ENCODE measurements around the gene VPS18. TPM values are rescaled to one million over a fixed set of nuclear protein-coding genes. Genes with fewer than 3 reads are reported as not detected.

Gene VPS18, protein sequence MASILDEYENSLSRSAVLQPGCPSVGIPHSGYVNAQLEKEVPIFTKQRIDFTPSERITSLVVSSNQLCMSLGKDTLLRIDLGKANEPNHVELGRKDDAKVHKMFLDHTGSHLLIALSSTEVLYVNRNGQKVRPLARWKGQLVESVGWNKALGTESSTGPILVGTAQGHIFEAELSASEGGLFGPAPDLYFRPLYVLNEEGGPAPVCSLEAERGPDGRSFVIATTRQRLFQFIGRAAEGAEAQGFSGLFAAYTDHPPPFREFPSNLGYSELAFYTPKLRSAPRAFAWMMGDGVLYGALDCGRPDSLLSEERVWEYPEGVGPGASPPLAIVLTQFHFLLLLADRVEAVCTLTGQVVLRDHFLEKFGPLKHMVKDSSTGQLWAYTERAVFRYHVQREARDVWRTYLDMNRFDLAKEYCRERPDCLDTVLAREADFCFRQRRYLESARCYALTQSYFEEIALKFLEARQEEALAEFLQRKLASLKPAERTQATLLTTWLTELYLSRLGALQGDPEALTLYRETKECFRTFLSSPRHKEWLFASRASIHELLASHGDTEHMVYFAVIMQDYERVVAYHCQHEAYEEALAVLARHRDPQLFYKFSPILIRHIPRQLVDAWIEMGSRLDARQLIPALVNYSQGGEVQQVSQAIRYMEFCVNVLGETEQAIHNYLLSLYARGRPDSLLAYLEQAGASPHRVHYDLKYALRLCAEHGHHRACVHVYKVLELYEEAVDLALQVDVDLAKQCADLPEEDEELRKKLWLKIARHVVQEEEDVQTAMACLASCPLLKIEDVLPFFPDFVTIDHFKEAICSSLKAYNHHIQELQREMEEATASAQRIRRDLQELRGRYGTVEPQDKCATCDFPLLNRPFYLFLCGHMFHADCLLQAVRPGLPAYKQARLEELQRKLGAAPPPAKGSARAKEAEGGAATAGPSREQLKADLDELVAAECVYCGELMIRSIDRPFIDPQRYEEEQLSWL
- total RNA-seq = 36.3 and 57.3 TPM in 2 replicates

DNA sequence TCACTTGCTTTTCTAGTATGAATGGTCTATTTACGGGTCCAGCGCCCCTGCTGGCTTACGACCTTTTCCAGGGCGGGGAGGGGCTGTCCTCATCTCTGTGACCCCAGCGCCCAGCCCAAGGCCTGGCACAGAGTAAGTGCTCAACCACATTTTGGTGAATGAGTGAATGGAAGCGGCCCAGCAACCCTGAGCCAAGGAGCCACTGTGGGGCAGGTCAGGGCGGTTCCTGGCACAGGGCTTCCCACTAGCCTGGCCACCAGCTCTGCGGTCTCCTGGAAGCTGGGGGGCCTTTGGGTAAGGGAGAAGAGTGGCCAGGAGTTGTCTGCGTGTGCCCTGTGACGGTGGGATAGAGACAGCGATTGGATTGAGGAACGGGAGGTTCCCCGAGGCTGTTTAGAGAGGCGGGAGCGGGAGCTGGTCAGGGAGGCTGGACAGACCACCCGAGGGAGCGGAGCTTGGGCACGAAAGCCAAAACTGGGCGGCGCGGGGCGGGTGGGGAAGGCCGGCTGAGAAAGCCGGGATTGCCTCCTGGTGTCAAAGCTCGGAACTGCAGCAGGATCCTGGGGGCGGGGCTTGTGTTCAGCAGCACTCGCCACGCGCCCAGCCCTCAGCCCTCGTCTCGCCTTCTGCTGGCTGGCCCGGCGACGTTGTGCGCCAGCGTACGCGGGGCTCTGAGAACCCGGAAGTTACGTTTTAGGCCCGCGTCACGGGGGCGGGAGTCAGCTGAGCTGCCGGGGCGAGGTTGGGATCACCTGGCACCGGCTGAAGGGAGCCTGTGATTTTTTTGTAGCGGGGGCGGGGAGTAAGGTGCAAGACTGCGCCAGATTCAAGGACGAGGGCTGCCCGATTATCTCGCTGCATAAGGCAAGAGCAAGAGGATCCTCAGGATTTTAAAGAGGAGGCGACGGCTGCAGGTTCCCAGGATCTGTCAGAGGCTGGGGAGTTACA, at the start of gene VPS18:
Gene VPS18, plus strand, starts transcription at position 718 of the 948 bp plus-strand sequence. CDS start 319 bp downstream, outside the sequence.

DNA sequence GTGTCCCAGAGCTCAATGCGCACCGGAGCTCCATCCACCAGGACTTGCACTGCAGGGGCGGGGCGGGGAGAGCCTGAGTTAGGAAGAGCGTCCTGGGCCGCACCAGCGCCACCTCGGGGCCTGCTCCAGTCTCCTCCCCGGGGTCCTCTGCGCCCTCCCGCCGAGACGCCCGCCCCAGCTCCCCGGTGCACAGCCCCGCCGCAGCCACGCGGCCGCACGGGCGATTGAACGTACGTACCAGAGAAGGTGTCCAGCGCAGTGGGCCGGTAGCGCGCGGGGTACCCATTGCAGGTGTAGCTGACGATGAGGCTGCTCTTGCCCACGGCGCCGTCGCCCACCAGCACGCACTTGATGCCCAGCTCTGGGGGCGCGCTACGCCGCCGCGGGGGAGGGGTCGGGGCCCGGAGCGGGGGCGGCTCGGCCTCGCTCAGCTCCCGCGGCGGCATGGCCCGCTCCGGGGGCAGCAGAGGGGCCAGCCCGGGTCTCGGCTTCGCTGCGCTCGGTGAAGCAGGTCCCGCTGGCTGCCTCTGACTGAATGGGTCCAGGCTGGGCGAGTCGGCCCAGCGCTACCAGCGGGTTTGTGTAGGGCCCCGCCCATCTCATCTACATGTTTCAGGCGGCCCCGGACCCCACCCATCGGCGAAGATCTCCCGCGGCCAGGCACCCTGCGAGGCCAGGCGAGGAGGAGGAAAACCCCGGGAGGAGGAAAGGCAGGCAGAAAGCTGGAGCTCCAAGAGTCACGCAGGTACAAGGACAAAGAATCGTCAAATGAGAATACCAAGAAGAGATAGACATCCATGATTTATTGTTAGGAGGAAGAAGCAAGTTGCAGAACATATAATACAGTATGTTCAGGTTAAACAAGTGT, 20.3 kb upstream of the VPS18 start, which contains the start of gene RHOV:
Gene RHOV, minus strand, starts transcription at position 541 of the 868 bp plus-strand sequence. Its CDS starts 95 bp downstream, at position 446.

DNA sequence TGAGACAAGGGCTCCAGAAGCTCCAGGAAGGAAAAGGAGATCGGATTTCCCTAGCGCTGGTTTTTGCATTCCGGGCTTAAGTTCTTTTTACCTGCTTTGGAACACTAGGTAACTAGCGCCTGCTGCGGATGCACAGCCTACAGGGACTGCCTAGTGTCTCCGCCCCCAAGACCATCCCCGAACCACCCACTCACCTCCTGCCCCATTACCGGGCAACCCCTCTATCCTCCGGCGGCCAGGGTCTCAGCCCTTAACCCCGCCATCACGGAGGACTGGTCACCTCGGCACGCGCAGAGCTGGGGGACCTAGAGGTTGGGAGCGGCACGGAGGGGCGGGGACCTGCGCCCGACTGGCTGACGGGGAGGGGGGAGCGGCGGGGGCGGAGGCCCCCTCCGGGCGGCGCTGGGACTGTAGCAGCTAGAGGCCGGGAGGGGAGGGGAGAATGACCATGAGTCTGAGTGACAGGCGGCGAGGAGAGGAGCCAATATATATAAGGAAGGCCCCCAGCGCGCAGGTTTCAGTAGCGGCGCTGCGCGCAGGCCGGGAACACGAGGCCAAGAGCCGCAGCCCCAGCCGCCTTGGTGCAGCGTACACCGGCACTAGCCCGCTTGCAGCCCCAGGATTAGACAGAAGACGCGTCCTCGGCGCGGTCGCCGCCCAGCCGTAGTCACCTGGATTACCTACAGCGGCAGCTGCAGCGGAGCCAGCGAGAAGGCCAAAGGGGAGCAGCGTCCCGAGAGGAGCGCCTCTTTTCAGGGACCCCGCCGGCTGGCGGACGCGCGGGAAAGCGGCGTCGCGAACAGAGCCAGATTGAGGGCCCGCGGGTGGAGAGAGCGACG, 34.8 kb downstream of the VPS18 start, which contains the start of gene DLL4:
Gene DLL4, plus strand, starts transcription at position 520 of the 839 bp plus-strand sequence. CDS start 329 bp downstream, outside the sequence.

DNA sequence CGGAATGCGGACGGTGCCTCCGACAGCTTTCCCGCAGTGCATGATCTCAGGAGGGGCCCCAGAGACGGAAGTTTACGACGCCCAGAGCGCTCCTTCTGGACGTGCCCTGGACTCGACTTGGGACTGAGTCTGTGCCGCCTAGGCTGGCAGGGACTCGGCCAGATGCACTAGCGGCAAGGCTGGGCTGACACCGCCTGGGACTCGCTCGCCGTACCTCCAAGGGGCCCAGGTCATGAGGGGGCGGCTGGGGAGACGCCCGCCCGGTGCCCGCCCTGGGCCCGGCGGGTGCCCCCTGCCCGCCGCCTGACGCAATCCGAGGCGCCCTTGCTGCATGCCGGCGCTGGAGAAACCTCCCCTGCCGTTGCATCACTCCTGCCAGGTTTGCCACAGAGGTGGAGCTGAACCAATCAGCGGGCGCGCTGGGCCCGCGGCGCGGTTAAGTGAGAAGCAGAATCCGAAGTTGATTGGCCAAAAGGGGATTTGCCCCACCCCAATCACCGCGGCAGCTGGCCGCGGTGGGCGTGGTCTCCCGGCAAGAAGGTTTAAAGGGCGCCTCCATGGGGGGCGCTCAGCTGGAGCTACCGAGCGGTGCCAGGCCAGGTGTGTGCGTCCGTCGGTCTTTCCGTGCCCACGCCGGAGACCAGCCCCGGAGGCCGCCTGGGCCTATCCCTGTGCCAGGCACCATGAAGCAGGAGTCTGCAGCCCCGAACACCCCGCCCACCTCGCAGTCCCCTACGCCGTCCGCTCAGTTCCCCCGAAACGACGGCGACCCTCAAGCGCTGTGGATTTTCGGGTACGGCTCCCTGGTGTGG, 58.9 kb downstream of the VPS18 start, which contains the start of gene CHAC1:
Gene CHAC1, plus strand, starts transcription at position 571 of the 812 bp plus-strand sequence. Its CDS starts 113 bp downstream, at position 684.

Other genes starting within 250 kb of the VPS18 start
- 9.6 and 9.9 TPM in 2 replicates for gene RAD51, start 199.3 kb upstream of the VPS18 start, total RNA-seq
- gene RMDN3, start 139.2 kb upstream of the VPS18 start, total RNA-seq = 24.1 and 36.4 TPM in 2 replicates
- gene GCHFR, start 130.4 kb upstream of the VPS18 start, total RNA-seq = 22.2 and 30.2 TPM in 2 replicates
- 1.1 and 1.6 TPM in 2 replicates for gene C15orf62, start 124.5 kb upstream of the VPS18 start, total RNA-seq
- 28.7 and 34.0 TPM in 2 replicates for gene ZFYVE19, start 87.4 kb upstream of the VPS18 start, total RNA-seq
- gene DNAJC17, start 87.0 kb upstream of the VPS18 start, total RNA-seq = 21.2 and 37.4 TPM in 2 replicates
- not detected in 2 replicates for gene PPP1R14D, start 65.7 kb upstream of the VPS18 start, total RNA-seq
- gene SPINT1, start 50.4 kb upstream of the VPS18 start, total RNA-seq = 0.32 and 1.6 TPM in 2 replicates
- not detected in 2 replicates for gene RHOV, start 20.2 kb upstream of the VPS18 start, total RNA-seq
- gene DLL4, start 34.9 kb downstream of the VPS18 start, total RNA-seq = 47.4 and 116 TPM in 2 replicates
- 1.6 and 3.5 TPM in 2 replicates for gene CHAC1, start 59.0 kb downstream of the VPS18 start, total RNA-seq
- 12.6 and 26.7 TPM in 2 replicates for gene INO80, start 221.8 kb downstream of the VPS18 start, total RNA-seq